HG03139 (cell line): ENCODE measurements around the gene FCF1.

Source experiments
- ATAC-seq: cut with Tn5 transposase; IDR thresholded peaks from one replicate; pipeline ENCODE4 v1.9.1; 2021; ENCODE audit not compliant: unreplicated experiment

The FCF1 gene, protein sequence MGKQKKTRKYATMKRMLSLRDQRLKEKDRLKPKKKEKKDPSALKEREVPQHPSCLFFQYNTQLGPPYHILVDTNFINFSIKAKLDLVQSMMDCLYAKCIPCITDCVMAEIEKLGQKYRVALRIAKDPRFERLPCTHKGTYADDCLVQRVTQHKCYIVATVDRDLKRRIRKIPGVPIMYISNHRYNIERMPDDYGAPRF

DNA sequence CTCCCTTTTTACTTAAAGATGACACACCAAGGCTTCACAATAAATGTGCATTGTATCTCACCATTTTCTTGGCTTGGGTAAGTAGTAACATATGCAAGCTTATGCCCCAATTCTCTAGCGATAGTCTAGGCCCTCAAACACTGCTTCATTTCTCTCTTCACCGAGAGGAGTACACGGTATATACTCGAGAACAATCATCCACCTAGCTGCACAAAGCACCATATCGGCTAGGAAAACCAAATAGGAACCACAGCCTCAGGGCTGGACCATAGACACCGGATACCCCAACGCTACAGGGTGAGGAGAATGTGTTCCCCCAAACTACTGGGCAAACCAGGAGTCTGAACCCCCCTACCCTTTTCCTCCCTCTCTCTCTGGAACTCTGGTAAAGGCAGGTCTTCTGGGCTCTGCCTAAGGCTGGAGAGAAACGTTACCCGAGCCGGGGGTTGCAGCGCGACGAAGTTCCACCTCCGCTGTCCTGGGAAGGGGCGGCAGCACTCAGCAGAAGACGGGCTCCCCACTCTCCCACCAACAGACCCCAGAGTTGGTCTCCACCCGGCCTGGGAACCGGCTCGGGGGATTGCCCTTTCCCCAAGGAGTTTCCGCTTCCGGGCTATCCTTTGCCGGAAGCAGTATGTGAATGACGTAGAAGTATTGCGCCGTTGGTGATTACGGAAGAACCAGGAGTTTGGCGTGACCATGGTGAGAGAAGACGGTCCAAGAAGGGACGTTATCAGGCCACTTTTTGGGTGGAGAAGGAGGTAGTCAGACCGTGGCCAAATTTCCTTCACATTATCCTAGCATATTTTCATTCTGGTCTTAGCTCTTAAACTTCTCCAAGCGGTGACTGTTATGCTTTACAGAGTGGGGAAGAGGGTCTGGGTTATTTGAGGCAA lies at the start of gene FCF1, which contains the start of gene AREL1:
FCF1 (plus strand) TSS at position 646 of the 896 bp plus-strand sequence; CDS start at position 700, 54 bp downstream.
AREL1 (minus strand) TSS at position 582 of the 896 bp plus-strand sequence. CDS start 27,465 bp downstream, outside the sequence.
- peak; percentile 92 for ATAC-seq

DNA sequence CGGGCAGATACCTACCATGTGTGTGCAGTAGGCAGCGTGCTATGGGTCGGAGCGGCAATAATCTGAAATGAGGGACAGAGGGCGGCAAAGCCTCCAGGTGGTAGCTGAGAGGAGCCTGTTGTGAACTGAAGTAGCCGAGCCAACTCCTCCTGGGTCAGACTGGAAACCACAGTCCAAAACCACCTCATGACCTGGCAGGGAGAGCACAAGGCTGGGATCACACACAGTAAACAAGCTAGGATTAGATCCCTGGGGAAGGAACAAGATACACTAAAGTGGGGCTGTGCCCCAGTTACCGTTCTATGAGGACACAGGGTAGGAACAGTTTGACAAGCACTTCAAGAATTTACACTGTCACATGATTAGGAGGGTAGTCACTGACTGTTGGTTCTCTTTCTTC lies 49.1 kb upstream of the FCF1 start:
- ATAC-seq = no peak

DNA sequence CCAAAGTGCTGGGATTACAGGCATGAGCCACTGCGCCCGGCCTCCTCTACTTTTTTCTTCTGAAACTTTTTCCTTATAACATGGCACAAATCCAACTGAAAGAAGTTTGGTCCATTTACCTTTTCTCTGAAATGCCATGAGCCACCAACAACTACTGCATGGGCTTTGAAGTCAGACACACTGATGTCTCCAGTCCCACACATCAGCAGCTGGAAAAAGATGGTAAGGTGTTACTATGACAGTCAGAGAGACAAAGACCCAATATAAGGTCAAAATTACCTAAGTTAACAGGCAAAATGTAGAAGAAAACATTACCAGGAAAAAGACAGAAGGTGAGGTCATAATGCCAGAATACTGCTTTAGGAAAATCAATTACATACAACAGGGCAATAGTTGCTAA lies 48.2 kb upstream of the FCF1 start:
- no peak for ATAC-seq

DNA sequence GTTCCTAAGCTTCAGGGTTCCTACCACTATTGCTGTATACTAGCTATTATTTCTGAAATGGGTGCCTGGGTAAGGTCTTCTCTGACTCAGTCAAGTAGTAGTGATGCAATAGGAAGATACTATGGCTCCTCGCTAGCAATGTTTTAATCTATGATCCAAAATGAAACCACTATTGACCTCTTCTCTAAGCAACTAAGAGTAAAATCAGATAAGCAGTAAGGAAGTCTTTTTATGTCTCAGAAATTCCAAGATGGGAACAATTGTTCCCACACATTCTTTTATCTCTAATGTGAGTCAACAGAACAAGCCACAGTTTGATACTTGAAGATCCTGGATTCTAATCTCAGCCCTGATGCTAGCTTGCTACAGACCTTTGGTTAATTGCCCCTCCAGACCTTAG lies 45.2 kb upstream of the FCF1 start:
- ATAC-seq = no peak

DNA sequence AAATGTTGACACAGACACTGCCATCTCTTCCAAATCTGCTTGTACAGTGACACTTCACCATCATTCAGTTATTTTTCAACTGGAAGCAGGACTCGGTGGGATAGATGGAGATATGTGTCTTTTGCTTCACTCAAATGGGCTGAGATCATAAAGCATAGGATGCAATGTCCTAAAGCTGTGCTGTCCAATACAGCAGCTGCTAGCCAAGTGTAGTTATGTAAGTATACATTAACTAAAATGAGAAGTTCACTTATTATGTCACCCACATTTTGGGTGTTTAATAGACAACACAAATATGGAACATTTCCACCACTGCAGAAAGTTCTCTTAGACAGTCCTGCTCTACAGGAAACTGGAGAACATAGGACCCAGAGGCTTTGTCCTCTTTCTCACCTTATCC lies 43.7 kb upstream of the FCF1 start:
- ATAC-seq = no peak

DNA sequence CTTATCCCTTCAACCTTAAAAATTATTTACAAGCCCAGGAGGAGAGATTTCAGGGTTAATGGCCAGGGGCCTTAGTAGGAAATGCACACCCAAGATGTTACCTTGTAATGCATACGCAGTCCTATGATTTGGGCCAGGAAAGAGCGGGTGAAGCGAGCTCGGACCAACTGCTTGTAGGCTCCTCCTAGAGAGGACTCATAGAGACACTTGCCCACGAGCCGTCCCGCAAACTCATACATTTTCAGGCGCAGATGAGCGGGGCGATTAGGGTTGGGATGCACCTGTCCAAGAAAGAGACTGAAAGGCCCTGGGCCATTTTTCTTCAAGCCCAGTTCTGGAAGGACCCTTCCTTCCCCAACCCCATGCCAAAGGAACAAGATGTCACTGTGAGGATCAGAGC lies 43.1 kb upstream of the FCF1 start:
- no peak for ATAC-seq

DNA sequence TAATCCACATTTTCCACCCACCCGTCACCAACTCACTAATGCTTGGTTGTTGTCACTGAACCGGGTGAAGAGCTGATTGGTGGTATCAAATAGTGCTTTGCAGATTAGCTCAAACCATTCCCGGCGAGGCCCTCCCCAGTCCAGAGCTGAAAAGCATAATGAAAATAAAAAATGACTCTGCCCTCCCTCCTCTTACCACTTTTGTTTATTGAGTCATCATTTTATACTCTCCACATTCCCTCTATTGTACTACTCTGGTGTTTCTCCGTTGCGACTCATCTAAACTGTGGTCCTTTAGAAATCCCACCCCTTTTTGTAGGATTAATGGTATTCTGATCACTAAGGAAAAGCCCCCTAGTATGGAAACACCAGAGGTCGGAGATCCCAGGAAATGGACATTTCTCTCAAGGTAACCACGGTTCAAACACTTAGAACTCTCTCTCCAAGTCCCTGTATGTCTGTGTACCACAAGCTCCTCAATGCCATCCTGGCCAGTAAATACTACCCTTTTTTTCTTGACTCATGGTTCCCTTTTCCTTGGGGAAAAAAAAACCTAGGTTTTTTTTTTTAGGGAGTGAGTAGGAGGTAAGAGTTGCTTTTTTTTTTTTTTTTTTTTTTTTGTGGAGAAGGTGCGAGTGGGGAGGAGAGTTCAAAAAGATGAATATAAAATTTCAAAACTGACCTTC lies 42.1 kb upstream of the FCF1 start:
- ATAC-seq = no peak

DNA sequence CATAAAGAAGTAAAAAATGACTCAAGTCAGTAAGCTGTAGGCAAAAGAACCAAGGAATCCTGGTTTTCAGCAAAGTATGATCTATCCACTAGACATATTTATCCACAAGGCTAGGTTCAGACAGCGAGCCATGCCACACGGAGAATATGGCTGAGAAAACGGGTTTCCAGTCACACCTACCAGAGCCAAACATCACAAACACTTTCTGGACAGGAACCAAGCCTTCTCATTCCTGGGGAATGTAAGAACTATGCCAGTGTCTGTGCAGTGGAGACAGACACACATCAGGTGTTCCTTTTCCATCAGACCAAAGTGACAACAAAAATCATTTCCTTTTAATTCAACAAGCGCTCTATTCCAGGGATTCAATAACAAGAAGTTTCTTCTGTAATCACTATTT lies 41.2 kb upstream of the FCF1 start:
- no peak for ATAC-seq

DNA sequence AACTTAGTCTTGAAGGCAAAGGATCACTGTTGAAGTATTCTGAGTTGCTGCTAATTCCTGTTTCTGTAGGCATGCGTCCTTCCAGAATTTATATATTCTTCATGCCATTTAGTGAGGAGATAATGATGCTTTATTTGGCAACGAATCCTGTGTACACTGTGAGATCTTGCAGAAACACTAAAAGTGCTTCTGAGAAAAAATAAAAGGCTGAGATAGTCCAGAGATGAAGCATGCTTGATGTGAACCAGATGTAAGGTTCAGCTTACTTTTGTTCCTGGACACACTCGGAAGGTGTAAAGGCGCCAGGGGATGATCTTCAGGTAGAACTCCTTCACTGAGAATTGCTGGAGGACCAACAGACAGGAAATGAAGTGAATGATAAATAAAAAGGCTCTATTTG lies 39.2 kb upstream of the FCF1 start:
- no peak for ATAC-seq

DNA sequence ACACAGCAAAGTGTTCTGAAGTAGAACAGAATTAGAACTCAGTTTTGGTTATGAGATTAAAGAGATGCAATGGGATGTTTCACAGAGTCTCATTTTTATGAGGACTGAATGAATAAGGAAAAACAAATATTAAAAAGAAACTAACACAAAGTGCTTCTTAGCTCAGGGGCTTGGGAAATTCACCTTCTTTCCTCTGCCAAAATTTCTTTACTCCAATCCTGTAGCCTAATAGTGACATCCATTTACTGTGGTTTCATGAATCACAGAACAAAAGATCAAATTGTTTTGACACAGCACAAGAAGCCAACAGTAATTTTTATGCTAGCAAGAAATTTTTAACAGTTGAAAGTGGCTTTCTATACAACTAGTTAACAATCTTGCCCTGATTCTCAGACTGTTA lies 37.7 kb upstream of the FCF1 start:
- no peak for ATAC-seq

DNA sequence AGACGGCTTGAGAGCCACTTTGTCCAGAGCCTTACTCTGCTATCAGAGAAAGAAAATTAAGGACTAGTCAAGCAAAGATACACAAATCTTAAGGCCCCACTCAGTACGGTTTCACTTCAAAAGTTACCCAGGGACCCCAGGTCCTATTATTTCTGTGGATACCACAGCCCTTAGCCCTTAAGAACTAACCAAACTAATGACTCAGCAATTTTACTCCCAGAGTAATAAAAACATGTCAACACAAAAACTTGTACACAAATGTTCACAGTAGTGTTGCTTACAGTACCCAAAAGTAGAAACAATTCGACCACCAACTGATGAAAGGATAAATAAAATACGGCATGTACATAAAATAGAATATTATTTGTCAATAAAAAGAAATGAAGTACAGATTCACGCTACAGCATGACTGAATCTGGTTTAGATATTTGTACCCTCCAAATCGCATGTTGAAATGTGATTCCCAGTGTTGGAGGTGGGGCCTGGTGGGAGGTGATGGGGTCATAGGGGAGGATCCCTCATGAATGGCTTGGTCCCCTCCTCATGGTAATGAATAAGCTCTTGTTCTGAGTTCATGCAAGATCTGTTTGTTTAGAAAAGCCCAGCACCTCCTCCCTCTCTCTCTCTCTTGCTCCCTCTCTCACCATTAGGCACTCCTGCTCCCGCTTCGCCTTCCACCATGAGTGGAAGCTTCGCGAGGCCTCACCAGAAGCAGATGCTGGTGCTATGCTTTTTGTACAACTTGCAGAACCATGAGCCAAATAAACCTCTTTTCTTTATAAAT lies 30.6 kb upstream of the FCF1 start:
- no peak for ATAC-seq

DNA sequence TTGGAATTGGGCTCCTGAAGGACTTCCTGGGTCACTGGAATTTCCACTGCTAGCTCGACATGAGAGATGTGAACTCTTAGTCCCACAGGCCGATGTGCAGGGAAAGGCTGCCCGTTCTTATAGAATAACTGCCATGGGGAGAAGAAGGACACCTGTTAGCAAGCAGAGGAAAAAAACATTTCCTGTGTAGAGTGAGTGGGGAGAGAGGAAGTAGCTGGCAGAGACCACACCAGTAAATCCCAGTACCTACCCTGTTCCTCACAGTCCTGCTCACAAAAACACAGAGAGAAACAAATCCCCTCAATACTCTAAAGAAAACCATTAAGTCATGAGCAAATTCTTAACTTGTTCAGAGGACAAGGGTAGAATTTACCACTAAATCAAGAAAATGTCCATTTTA lies 29.5 kb upstream of the FCF1 start:
- ATAC-seq = no peak

DNA sequence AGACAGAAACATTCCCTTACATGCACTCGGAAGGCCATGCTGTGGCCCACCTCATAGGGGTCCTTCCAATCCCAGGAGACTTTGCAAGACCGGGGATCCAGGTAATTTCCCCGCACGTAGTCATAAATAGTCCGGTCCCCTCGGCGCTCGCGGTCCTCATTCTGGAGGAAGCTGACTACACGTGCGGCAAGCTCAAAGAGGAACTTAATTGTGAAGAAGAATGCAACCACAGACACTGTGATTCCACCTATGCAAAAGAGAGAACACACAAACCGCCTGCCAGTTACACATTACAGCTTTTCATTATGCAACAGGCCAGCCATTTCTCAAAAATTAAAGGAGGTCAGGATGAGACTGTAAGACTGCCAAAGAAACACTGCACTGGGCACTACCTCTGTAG lies 28.5 kb upstream of the FCF1 start:
- no peak for ATAC-seq

DNA sequence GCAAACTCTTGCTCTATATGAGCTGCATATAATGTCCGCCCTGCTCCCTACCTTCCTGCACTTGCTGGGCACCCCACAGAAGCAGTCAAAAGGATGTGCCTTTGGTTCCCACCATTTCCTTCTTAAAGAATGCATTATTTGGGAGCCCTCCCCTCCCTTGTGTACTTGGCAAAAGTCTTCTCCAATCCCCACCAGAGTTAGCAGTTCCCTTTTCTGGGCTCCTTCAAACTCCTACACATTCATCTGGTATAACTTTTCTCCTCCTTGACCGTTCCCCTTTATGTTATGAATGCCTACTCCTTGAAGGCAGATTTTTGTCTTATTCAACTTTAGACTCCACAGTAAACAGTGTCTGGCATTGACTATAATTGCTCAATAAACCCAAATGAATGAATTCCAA lies 27.9 kb upstream of the FCF1 start:
- no peak for ATAC-seq

DNA sequence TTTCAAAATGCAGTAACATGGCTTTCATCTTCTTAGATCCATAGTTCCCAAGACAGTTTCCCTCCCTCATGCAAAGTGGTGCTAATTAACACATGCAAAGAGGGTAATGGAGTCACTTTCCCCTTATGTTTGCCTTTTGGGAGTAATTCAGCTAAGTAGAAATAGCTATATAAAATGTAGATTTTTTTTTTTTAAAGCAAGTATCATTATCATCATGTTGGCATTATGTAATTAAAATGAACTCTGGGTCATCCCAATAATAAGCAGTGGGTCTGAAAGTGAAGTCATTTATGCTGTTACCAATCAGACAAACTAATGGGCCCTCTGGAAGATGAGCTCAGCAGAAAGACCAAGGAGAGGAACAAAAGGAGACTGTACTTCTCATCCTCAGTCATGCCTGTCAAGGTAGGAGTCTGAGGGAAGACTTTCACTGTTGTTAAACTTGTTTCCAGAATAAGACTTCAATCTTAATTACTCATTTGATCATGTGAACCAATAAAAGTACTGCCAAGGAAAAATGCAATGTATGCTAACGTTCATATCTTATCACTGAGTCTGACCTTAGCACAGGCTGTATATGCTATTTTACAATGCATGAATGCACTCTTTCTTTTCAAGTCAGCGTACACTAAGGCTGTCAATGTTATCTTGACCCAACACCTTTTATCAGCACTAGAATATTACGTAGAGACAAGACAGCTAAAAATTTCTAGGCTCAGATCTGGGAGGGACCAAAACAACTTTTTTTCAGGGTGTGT lies 26.8 kb upstream of the FCF1 start:
- ATAC-seq = no peak

DNA sequence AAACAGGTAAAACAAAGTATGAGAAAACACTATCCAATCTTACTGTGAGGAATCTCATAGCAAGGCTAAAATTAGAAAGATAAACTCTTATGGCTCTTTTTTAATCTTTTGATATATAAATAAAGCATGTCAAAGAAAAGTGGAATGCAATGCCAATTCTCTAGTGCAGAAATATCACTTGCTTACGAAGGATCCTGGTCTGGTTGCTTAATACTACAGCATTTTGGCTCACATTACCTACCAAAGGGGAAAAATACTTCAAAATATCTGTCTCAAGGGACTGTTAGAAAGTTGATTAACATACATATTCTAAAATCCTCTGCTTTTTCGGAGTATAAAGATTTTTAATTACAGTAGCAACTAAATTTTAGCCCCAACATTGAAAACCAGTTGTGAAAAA lies 21.5 kb upstream of the FCF1 start:
- ATAC-seq = no peak

DNA sequence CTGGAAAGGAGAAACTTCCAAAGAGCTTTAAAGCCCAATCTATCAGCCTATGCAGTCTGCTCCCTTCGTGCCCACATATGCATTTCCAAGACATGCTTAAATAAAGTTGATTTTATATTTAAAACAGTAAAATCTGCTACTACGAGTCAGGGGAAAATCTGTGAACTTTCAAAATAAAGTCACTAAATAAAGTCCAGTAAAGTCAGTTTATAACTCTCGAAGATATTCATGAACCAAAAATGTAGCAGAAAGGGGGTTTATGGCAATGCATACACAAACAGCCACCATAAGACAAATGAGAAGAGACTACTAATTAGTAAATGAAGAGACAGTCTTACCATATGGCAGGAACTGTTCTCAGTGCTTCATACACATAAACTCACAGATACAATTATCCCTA lies 19.8 kb upstream of the FCF1 start:
- ATAC-seq = no peak

DNA sequence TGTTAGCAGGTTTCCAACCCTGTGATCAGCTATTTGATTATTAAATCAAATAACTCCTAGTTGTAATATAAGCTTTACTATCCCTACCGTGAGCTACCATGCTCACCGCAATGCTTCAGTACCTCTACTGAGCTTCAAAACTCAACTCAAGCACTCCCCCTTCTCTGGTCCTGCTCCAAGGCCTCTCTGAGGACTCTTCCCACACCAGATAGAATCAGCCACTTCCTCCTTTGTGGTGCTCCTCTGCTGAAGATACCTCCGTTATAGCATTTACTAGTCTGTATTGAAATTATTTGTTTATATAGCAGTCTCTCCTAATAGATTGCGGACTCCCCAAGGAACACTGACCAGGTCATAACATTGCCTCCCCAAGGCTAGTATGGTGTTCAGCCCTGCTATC lies 17.5 kb upstream of the FCF1 start:
- no peak for ATAC-seq

DNA sequence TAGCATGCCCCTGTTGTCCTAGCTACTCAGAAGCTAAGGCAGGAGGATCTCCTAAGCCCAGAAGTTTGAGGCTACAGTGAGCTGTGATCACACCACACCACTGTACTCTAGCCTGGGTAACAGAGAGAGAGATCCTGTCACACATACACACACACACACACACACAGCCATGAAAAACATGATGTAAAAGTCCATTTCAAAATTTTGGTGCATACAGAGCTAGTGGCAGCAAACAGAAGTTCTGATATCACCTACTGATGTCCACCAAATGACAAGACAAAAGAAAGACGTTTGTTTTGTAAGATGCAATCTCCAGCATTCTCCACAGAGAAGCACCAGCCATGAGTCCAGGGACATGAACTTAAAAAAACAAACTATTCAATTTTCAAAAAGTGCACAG lies 15.9 kb upstream of the FCF1 start:
- no peak for ATAC-seq

DNA sequence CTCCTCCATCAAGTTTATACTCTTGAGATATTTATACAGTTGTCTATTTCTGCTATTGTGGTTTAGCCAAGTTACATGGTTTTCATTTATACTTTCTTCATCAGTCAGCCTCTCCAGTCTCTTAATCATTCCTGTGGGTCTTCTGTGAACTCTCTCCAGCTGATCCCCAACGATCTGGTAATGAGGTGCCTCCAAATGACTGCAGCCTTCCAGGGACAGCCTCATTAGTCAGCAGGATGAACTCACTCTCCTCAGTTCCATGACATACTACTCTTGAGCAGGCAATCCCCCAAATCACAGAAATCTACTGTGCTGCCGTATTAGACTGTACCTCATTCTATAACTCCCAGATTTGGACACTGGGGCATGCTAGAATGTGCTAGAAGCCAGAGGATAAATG lies 15.4 kb upstream of the FCF1 start:
- no peak for ATAC-seq
